ENCODE measurements around the gene CMTM7.

Gene CMTM7

DNA sequence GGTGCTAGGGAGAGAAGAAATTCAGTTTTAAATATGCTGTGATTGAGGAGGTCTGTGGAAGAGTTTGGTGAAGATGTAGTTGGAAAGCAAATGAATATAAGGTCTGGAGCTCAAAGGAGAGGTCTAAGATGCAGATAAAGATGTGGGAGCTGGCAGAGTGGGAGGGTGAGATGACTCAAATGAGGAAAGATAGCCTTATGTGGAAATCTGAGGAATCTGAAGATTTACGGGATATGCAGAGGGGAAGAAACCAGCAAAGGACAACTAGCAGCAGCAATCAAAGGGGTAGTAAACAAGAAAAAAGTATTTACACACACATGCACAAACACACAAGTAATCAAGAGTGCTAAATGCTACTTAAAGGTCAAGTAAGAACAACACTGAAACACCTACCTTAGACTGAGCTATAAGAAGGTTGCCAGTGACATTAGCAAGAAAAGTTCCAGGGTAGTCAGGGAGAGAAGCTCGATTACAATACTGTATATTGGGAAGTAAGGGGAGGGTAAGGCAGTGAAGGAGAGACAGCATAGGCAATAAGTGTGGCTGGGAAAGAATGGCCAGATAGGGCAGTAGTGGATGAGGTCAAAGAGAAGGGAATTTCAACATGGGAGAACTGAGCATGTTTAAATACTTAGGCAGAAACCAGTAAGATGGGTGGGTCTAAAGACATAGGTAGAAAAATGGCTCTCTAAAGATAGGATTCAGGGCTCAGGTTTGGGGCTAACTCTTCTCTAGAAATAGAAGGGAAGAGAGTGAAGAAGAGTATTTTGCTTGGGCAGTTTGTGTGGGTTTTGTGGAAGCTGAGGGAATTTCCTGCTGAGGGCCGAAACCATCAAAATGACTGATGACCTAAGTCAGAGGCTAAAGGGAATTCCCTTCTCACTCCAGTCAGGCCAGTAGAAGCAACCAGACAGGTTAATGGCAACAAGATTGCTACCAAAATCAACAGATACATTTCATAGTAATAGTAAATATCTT lies 102.1 kb downstream of the CMTM7 start:
- DNase-seq (ENCODE audit: low spot score), result no peak

DNA sequence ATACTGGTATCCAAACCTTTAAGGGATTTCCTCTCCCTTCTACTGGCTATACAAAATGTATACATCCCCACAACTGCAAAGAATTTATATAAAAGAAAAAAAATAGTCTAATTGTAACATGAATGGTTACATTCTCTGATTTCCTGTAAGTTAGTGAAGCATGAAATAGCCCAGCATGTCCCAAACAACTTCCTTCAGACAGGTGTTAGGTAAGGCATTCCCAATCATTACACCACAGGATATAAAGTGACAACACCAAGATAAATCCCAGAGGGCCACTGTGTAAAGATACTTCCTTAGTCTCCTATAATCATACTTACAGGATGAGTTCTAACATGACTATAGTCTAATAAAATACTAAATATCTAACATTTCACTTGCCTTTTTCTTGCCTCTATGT lies 103.4 kb downstream of the CMTM7 start:
- no peak for DNase-seq (ENCODE audit: low spot score)

DNA sequence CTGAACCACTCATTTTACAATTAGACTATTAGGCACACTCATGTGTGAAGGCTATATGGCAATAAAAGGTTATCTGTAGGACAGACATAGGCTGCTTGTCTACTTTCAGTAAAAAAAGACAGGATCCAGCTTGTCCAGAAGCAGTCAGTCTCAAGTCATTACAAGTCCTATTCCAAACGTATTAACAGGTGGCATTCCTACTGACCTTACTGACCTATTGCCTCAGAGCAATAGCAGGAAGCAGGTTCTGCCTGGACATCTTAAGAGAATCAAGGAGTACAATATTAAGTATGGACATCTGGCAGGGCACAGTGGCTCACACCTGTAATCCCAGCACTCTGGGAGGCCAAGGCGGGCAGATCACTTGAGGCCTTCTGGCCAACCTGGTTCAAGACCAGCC lies 104.0 kb downstream of the CMTM7 start:
- DNase-seq (ENCODE audit: low spot score), result no peak

DNA sequence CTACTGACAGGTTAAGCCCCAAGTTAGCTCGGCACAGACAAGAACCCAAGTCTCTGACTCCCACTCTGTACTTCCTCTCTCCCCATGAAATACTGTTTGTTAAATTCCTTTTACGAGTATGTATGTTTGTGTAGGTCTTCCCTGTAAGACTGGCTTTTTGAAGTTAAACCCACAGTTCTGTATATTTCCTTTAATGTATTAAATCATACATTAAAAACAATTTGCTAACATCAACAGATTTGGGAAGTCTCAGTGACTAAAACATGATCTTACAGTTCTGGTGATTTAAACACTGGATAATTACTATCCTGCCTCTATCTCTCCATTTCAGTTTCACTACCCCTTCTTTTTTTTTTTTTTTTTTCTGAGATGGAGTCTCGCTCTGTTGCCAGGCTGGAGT lies 106.6 kb downstream of the CMTM7 start:
- no peak for DNase-seq (ENCODE audit: low spot score)

DNA sequence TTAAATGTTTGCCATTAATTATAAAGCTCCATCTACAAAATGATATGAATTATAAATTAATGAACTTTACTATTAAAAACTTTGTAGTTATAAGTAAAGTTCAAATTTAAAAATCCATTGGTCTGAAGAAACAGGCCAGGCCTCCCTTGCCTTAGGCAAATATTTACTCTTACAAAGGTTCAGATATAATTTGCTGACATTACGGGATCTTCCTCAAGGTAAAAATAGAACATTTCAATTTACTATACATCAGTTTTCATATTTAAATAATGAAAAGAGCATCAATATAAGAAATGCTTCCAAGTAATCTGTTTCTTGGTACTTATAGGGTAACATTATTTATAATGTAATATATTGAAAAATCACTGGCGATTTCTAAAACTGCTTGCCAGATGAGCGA lies 107.3 kb downstream of the CMTM7 start:
- no peak for DNase-seq (ENCODE audit: low spot score)

DNA sequence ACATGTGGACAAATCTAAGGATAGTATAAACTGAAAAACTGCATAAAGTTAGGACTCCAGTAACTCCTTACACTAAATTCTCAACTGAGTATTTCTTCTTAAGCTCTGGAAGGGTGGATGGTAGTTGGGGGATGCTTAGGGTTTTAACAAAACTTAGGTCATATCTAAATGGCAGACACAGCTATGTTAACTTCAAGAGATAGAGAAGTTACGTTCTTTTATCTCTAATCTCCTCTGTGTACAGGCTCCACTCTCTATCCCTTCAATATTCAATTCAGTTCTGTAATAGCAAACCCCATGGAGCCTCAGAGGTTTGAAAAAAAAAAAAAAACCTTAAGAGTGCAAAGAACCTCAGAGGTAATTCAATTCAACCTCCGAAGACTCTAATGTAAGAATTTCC lies 107.9 kb downstream of the CMTM7 start:
- DNase-seq (ENCODE audit: low spot score), result no peak

DNA sequence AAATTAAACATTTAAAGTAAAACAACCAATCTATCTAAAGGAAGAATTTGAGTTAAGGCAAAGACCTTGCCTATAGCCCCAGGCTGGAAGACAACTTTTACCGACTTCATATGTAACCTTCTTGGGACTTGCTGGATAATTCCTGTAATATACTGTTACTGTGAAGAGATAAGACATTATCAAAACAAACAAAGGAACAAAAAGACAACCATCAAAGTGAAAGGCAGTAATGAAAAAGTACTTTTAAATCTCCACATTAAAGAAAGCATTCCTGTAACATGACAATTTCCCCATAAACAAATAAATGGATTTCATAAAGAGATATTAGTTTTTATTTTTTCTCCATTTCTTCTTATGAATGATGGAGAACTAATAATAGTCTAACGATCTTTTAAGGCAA lies 108.6 kb downstream of the CMTM7 start:
- DNase-seq (ENCODE audit: low spot score), result no peak

DNA sequence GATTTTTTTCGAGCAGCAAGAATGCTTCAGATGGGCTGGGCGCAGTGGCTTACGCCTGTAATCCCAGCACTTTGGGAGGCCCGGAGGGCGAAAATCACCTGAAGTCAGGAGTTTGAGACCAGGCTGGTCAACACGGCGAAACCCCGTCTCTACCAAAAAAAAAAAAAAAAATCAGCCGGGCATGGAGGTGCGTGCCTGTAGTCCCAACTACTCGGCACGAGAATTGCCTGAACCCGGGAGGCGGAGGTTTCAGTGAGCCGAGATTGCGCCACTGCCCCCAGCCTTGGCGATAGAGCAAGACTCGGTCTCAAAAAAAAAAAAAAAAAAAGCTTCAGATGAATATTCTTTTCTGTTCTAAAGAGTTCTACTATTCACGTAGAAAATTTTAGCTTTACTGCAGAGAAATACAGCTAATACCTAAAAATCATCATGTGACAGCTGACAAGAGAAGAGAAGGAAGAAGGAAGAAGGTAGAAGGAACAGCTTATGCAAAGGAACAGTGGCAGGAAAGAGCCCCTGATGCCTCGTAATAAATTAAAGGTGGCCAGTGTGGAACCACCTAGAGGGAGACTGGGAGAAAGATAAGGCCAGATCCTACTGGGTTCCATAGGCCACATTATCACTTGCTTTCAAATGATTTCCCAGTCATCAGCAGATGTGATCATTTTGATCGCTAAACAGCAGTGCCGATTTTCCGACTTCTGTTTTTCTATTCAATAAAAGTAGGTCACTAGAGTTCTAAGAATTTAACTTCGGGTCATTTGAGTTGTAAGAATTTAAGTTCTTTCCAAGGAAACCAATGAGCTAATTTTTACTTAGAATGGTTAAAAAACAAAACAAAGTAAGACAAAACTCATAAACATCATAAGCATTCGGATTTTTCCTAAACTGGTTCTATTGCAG lies 109.5 kb downstream of the CMTM7 start:
- DNase-seq (ENCODE audit: low spot score), result no peak

DNA sequence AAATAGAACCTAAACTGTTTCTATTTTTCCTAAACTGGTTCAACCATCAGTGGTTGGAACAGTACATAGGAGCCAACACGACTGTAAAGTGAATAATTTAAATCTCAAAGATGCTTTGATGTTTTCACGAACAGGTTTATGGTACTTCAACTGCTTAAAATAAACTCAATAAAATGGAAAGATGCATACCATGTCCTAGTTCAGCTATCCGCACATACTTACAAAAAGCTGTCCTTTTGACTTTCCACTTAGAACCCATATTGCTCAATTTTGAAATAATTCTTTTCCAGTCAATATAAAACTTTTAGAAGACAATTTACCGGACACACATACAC lies 110.1 kb downstream of the CMTM7 start:
- no peak for DNase-seq (ENCODE audit: low spot score)

DNA sequence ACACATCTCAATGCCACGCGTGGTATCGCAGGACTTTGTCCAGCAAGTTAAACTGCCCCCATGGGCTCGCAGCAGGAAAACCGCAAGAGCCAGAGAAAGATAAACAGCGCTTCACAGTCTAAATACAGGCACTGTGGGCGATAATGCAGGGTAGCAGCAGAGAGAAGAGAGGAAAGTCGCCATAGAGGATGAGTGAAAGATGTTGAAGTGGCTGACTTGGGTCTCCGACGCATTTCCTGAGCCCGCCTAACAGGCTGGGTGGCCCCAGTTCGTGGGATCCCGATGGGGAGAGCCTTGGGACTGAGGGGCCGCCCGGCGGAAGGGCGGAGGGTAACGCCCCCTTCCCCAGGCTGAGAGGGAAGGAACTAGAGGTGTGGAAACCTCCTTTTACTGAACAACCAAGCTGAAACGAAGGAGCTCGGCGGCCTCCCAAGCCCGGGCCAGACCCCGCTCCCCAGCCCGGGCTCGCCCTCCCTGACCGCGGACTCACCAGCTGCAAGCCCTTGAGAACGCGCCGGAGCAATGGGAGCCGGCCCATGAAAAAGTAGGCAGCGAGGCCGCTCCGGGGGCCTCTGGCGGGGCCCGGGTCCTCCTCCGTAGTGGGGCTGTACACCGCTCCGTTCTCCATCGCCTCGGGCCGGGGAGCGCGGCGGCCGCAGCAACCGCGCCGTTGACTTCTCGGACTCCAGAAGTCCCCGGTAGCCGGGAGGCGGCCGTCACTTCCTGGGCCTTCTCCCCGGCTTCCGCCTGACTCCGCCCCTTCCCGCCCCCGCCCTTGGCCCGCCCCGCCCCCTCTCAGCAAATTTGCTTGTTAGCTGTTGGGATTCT lies 110.7 kb downstream of the CMTM7 start, which contains the start of gene CMTM6:
CMTM6 (minus strand) TSS at position 735 of the 828 bp plus-strand sequence; CDS start at position 628, 107 bp downstream.
- peak; percentile 95 for DNase-seq (ENCODE audit: low spot score)

DNA sequence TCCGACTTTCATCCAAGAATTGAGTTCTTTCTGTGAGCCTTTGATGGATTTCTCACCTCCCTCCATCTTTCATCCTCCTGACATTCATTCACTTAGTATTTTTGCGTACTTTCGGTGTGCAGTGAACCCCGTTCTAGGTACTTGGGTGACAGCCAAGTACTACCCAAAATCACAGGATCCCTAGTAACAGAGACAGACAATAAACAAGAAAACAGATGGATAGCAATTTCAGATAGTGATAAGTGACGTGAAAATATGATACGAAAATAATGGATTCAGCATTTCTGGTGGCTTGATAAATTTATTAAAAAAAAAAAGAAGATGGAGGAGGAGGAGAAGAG lies 111.3 kb downstream of the CMTM7 start:
- no peak for DNase-seq (ENCODE audit: low spot score)
